PFSK-1 (cell line): ENCODE data around the gene MLIP.

ENCODE experiments used
- FOXP2 ChIP-seq: optimal IDR thresholded peaks from 2 replicates; pipeline ENCODE3; 2011; ENCODE audit warnings: borderline replicate concordance, control low read depth, inconsistent platforms; ENCODE audit not compliant: insufficient read depth; ENCODE audit errors: extremely low read length, extremely low read depth
- POLR2AphosphoS5 ChIP-seq: IDR thresholded peaks from 2 replicates; pipeline ENCODE4 v1.6.1; 2012; ENCODE audit warnings: low read depth, mild to moderate bottlenecking, control low read depth, low read length, moderate library complexity
- REST ChIP-seq, 2 experiments: IDR thresholded peaks; 2 replicates each; pipeline versions ENCODE4 v1.6.1 to v1.8.0; 2011 to 2012; ENCODE audit warnings: low read depth in 2 of 2, low read length in 2 of 2, control low read depth in 1 of 2, inconsistent platforms in 1 of 2, mild to moderate bottlenecking in 1 of 2, moderate library complexity in 1 of 2; ENCODE audit not compliant: insufficient read depth in 1 of 2
- SIN3A ChIP-seq: IDR thresholded peaks from 2 replicates; pipeline ENCODE4 v1.6.1; 2012; ENCODE audit warnings: mild to moderate bottlenecking, low read length, moderate library complexity, borderline replicate concordance; ENCODE audit not compliant: insufficient read depth
- TAF1 ChIP-seq: IDR thresholded peaks from 2 replicates; pipeline ENCODE4 v1.6.1; 2012; ENCODE audit warnings: low read length, control low read depth, borderline replicate concordance; ENCODE audit not compliant: insufficient read depth

Gene MLIP

GRCh38 chr6:54288474-54288873 lies 177.2 kb downstream of the MLIP start:
- TF ChIP-seq REST (IDR thresholded peaks at IDR 0.05; ENCODE audit: insufficient read depth in 1 of 2, low read depth in 2 of 2, low read length in 2 of 2): no peak
- TF ChIP-seq SIN3A: no peak
- no peak for TF ChIP-seq TAF1
- TF ChIP-seq FOXP2: no peak
- TF ChIP-seq POLR2AphosphoS5: no peak

GRCh38 chr6:54289426-54289825 lies 178.2 kb downstream of the MLIP start:
- TF ChIP-seq REST (IDR thresholded peaks at IDR 0.05; ENCODE audit: insufficient read depth in 1 of 2, low read depth in 2 of 2, low read length in 2 of 2): no peak

- TF ChIP-seq REST (IDR thresholded peaks at IDR 0.05; ENCODE audit: insufficient read depth in 1 of 2, low read depth in 2 of 2, low read length in 2 of 2): no peak
- peak; percentile 29; the same call in 1 of the 2 replicates for TF ChIP-seq TAF1
These were observed 179.9 kb downstream of the MLIP start for GRCh38 chr6:54291146-54291545.

DNA sequence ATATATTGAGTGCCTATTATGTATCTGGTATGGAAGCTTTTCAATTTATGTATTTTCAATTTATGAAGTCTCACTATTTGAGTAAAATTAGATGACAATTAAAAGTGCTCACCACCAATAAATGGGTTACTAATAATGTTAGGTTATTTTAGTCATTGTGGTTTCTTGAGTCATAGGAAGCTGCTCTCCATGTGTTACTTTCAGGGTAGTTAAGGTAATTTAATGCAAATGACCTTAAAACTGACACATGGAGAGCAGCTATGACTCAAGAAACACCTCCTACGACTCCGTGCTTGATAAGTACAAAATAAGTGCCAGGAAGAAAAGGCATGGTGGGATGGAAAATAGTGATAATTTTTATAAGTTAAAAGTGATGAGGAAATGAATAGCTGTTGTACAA lies 180.5 kb downstream of the MLIP start:
- no peak for TF ChIP-seq POLR2AphosphoS5

DNA sequence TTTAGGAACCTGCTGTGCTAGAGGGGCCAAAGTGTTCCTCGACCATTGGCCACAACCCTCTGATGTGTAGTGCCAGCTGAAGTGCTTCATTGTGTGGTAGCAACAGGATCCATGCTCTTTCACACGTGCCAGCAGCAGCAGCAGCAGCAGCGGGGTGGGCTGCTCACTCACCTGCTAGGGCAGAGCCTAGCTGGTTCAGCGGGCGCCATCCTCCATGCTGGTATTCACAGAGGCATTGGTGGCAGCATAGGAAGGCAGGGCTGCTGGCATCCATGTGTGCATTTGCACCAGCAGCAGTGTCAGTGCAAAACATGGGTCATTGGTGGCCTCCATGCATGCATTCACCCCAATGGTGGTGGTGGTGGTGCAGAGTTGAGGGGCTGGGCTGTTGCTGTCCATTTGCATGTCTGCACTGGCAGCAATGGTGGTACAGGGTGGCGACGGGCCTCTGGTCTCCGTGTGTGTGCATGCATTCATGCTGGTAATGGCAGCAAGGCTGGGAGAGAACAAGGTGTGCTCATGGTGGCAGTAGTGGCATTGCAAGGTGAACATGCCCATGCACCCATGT lies 183.8 kb downstream of the MLIP start:
- TF ChIP-seq TAF1 (no peak), FOXP2 (no peak), SIN3A (no peak), REST (IDR thresholded peaks at IDR 0.05; ENCODE audit: insufficient read depth in 1 of 2, low read depth in 2 of 2, low read length in 2 of 2) (no peak), POLR2AphosphoS5 (no peak)
